Activated gamma-delta T cell treated with anti-CD3 and anti-CD28 coated beads, Interleukin-2, amount 50 U/mL, for 16 hours (primary cell): ENCODE results near the gene MAN1A1.

Experiments used
- DNase-seq: peaks from one replicate; pipeline ENCODE4 v3.0.0-alpha.2; 2020; ENCODE audit warnings: low read depth

Gene MAN1A1

DNA sequence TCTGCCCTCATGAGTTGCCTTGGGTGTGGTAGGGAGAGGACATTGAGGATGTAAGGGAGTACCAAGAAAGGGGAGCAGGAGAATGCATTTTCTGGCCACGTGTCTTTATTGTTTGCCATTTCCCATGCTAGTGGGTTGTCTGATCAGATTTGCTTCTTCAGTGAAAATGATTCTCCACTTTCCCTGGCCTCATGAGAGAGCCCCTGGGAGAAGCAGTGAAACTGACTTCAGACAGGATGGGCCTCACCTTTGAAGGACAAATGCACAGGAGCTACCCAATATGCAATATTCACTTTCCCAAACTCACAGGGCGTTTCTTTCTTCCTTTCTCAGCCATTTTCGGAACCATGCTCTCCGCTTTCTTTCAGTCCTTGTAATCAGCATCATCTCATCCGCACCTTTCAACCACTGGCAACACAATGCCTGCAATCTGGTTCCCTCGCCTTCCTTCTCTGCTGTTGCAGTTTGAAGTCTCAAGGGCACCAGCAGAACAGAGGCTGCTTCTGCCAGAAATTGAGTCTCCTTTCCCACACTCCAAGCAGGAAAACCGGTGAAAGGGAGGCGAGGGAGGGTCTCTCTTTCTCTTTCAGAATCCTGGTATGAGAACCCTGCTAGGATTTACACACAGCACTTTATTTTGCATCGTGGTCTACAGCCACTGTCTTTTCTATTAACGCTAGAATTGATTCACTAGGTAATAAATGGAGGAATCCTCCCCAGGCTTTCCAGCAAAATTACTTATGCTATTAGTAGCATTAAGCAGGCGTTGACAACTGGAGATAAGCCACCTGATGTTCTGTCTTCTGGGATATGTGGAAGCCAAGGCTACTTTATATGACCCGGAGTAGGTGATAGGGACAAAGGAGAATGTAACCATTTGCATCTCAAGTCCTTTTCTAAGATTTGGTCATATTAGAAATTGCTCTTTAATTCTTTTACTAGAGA, 209.1 kb downstream of the MAN1A1 start:
- no peak for DNase-seq

DNA sequence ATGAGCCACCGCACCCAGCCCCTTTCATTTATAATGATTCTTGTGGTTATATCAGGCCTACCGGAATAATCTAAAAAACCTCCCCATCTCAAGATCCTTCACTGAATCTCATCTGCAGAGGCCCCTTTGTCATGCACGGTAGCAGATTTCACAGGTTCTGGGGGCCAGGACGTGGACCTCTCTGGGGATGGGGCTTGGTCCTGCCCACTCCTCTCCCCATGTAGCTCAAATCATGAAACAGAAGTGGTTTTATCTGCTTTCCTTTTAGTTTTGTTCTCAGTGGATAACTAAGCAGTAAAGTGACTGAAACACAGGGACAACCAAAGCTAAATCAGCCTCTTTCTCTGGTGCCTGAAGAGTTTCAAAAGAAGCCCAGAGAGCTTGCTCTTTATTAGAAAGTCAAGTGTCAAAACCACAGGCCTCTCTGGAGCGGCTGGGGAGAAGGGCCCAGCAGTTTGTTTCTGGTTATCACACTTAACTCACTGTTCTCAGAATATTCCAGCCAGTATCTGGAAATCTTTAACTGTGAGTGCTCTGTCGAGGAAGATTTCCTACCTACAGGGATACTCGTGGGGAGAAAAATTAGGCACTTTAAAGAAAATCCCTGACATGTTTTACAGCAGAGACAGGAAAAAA, 210.5 kb downstream of the MAN1A1 start:
- no peak for DNase-seq

DNA sequence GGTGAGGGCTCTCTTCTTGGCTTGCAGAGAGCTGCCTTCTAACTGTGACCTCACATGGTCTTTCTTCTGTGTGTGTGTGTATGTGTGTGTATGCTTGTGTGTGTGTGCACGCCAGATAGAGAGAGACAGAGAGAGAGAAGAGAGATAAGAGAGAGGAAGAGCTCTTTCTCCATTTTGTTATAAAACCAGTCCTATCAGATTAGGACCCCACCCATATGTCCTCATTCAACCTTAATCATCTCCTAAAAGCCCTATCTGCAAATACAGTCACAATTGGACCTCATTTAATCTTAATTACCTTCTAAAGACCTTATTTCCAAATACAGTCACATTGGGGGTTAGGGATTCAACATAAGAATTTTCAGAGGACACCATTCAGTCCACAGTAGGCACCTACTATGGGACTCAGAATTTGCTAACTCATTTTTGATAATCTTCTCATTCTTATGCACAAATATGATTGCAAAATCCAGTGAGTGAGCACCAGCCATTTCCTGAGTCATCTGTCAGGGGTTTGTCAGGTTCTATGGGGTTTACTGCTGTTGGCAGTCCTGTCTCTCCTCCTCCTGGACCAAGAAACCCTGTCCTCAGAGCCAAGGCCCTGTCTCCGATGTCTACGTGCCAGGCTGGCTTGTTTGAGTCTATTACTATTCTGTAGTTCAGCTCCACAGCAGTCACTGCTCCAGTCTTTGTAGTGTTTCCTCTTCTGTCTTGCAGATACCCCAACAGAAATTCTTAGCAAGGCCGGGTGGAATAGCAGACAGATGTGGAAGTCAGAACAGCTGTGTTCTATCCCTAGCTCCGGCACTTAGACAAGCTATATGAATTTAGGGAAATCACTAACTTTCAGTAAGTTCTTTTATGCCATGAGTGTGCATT, 212.1 kb downstream of the MAN1A1 start:
- DNase-seq = no peak

DNA sequence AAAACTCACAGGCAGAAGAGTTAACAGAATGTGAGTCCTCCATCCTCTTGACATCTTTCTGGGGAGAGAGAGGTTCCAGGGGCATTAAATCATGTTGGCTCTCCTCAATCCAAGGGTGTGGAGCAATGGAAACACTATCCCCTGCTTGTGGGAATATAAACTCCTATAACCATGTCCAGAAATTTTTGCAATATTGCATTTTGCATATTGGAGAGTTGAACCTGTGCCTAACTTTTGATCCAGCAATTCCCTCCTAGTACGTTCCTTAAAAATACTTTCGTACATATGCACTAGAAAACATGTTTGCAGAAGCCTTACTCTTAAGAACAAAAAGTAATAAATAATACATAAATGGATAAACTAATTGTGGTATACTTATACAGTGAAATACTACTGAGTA, 214.8 kb downstream of the MAN1A1 start:
- no peak for DNase-seq

DNA sequence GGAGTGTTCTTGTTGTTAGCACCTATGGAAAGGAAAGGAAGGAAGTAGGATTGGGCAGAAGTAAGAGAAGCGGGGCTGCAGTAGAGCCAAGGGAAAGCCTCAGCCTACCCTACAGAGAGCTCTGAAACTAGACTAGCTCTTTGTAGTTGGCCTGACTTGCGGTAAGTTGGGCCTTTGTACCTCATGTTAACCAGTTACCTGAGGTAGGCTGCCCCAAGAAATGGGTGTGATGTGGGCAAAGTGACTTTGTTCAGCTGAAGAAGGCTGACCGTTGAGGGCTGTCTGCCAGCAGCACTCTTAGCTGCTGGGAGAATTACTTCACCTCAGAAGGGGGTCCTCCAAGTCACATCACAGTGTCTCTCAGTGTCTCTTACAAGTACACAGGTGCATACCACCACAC, 216.2 kb downstream of the MAN1A1 start:
- DNase-seq = no peak

DNA sequence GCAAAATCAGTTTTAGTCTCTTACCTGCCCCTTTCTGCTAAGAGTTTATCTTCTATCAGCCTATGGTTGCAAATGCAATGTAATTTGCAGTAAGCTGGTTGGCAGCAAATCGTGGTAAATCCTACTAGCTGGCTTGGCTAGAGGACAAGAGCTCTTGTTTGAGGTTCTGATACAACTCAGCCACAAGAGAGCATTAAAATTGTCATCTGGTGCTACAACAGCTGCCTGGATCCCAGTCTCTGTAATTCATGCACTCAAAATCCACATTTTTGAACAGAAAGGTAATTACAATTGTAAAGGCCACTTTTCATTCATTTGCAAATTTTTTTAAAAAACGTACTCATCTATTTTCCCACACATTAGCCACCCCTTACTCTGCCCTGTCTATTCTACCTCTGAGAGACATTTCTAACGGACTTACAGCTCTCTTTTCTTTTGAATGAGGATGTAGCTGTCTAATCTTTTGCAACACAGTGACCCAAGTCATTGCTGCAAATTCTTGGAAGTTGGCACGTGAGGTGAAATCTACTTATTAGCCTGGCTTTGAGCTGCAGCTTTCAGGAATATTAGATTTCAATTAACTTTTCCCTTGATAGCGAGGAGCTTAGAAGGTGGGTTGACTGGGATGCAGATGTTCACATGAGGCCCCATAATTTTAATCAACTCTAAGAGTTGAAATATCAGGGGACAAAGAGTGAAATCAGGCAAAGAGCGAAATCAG, 217.1 kb downstream of the MAN1A1 start:
- no peak for DNase-seq

DNA sequence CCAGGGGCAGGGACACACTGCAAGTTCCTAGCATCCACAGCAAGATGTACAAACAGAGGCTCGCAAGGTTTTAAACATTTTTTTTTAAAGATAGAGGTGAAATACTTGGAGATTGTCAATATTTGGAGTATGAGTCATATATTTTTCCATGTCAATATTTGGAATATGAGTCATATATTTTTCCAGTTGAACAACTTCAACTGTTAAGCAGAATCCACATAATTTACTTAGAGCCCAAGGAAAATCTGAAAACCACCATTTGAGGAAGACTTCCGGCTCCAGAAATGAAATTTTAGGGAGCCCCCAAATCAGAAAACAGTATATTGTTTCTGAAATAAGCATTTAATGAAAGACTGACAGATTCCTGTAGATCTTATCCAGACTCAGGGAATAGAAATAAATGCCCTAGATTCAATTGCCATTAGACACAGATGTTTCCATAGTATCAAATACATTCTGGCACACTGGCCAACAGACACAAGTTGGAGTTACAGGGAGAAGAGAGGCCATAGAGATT, 219.5 kb downstream of the MAN1A1 start:
- no peak for DNase-seq

DNA sequence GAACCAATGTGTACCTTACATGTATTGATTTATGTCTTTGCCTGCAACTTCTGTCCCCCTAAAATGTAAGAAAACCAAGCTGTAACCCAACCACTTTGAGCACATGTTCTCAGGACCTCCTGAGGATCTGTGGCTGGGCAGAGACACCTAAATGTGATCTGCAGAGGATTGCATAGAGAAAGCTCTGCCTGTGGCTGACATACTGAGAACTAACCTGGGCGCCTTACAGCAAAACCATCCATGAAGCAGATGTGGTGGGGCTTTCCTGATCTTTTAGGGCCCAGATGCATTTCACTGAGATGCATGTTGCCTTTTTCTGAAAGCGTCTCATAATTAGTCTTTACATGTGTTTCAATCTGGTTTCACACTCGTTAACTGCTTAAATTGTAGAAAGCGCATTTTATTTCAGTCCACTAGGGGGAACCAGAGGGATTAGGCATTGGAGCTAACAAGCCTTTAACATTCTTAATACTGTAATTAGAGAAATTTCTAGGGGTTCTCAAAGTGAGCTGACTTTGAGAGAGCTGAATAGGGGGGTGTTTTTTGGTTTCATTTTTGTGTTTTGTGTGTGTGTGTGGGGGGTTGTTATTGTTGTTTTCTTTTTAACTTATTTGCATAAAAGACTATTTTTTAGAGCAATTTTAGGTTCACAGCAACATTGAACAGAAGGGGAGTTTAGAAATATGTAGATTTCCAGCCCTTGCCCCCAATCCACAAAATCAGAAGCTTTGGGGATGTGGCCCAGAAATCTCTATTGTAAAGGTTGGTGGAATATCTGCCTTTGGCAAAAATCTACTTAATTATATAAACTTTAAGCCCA, 220.2 kb downstream of the MAN1A1 start:
- DNase-seq = no peak

DNA sequence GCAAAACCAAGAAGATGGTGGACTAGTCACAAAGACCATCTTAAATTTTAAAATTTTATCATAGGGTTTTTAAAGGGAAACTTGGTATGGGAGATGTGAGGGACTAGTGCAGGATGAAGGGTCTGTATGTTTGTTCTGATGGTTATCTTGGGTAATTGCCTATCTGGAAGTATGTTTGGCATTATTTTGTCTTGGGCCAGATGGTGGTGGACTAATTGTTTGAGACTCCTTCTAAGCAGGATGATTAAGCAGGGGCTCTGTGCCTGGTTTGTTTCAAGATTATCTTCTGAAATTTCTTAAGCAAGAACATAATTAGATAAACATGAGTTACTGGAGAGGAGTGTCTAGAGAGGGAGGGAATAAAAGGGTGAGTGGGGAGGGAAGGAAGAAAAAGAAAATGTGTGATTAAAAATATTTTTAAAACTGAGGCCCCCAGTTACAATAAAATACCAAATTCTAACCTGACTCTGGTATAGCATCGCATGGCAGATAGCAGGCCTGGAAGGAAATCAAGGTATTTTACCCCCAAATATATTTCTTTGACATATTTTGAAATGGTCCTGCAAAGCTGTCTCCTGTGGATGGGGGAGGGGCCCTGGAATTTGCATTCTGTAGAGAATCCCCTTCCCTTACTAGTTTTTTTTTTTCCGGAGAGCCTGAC, 221.2 kb downstream of the MAN1A1 start:
- DNase-seq = no peak

DNA sequence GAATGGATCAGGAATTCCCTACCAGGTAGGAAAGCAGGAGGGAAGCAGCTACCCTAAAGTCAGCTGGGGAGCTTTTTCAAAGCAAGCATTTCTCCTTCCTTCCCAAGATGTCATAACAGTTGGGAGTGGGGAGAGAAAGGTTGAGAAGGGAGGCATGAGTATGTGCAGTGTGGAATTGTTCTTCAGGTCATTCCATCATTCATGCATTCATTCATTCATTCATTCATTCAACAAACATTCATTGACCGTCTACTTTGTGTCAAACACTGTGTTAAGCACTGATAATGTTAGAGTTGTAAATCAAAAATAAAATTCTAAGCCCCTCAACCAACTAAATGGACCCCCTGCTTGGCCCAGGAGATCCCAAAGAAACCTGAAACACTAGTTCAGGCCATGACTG, 221.9 kb downstream of the MAN1A1 start:
- no peak for DNase-seq
